ENCODE data around the gene MLLT1. TPM values are rescaled to one million over a fixed set of nuclear protein-coding genes. Genes with fewer than 3 reads are reported as not detected.

MLLT1 gene
- total and polyA plus RNA-seq, 2 of the 8 experiments (the other 6 are each of a cell fraction or from before 2014, with no cell fraction given) = 18.8 to 45.1 TPM

DNA sequence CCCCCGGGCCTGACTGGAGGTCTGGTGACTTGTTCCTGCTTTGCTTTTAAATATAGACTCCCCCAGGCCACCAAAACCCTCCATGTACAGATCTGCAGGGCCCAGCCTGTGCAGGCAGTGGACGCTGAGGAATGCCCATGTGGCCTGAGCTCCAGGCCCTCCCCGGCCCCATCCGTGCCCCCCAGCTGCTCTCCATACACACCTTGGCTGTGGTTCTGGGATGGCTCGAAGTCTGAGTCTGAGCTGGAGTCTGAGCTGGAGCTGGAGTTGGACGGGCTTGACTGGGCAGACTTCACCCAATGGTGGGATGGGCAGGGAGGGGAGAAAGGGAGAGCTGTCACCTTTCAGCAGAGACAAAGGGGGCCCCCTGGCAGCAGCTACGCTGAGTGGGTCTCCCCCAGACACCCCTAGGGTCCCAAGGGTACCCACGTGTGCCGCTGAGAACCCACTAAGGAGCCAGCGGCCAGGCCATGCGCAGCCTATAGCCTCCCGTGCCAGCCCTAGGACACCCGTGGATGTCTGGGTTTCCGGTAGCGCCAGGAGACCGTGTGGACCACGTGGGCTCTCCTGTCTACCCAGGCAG lies 61.9 kb downstream of the MLLT1 start:
- Histone ChIP-seq H2BK15ac (ENCODE audit: low read length) (no peak overlapping the region), H2AFZ (ENCODE audit: low read length) (no peak overlapping the region), H3K23me2 (ENCODE audit: low read depth, low read length) (no peaks in the 10 kb centered on the region), H3K4me1 (replicated peaks in 1 of 4; ENCODE audit: control insufficient read depth in 3 of 4, insufficient read depth in 4 of 4, low read length in 3 of 4) (peaks cover 0 to 17% (median 6%) of the 10 kb centered on the region in 4 experiments; a peak in 5 of 7 replicates), H2BK120ac (replicated peaks; ENCODE audit: low read depth, low read length) (no peak overlapping the region), H3K9ac (replicated peaks in 1 of 4; ENCODE audit: extremely low read depth in 1 of 4, low read depth in 3 of 4, low read length in 3 of 4) (no peak overlapping the region), H3K27ac (ENCODE audit: low read depth, low read length) (peak overlapping the region; percentile 78), H3K27me3 (replicated peaks in 1 of 4; ENCODE audit: control insufficient read depth in 3 of 4, extremely low read depth in 1 of 4, insufficient read depth in 3 of 4, low read length in 3 of 4) (no peaks in the 10 kb centered on the region; a peak in 1 of 7 replicates), H4K5ac (ENCODE audit: insufficient read length, low read depth, low read length) (no peak overlapping the region), H3K9me3 (ENCODE audit: insufficient read depth in 2 of 2, low read depth in 1 of 2, low read length in 1 of 2) (no peaks in the 10 kb centered on the region), H3K14ac (ENCODE audit: insufficient read length) (no peak overlapping the region), H3K4me2 (ENCODE audit: insufficient read depth in 1 of 2, low read depth in 2 of 2, low read length in 2 of 2) (0 out of 4 replicates have a peak overlapping the region, but pooled peaks of 1 of the 2 experiments have one; percentile 17), H2BK12ac (ENCODE audit: low read depth, low read length) (0 out of 2 replicates have a peak overlapping the region, but pooled peaks have one; percentile 7), H3K4ac (replicated peaks; ENCODE audit: insufficient read length, low read depth, low read length) (no peak overlapping the region), H4K91ac (replicated peaks; ENCODE audit: insufficient read length, low read length) (no peak overlapping the region), H2BK5ac (ENCODE audit: low read depth, low read length) (peak overlapping the region; percentile 30; the same call in 1 of the 2 replicates), H4K20me1 (replicated peaks in 1 of 2; ENCODE audit: control insufficient read depth in 1 of 2, insufficient read depth in 2 of 2, low read length in 2 of 2) (peaks cover 6 to 11% of the 10 kb centered on the region in 2 experiments), H3K18ac (ENCODE audit: extremely low read depth, low read length) (no peak overlapping the region; the same call in 1 of the 2 replicates), H3K23ac (ENCODE audit: insufficient read length) (no peak overlapping the region), H4K8ac (ENCODE audit: extremely low read depth, insufficient read depth, low read length) (no peak overlapping the region; the same call in 1 of the 2 replicates), H3K56ac (replicated peaks; ENCODE audit: insufficient read length, low read depth, low read length) (no peak overlapping the region), H3K36me3 (ENCODE audit: control insufficient read depth in 2 of 4, insufficient read depth in 4 of 4, low read length in 3 of 4) (peaks cover 6 to 12% (median 10%) of the 10 kb centered on the region in 4 experiments; a peak in 4 of 8 replicates), H2AK5ac (ENCODE audit: low read depth, low read length) (0 out of 2 replicates have a peak overlapping the region, but pooled peaks have one; percentile 53), H3K79me1 (ENCODE audit: low read depth, low read length) (no peaks in the 10 kb centered on the region; the same call in 1 of the 2 replicates), H2BK20ac (ENCODE audit: low read length) (no peak overlapping the region), H3K4me3 (ENCODE audit: extremely low read depth in 1 of 4, insufficient read depth in 2 of 4, low read depth in 3 of 4, low read length in 4 of 4) (no peak overlapping the region), H3K79me2 (ENCODE audit: control insufficient read depth in 1 of 2, insufficient read depth in 2 of 2, low read length in 2 of 2) (no peaks in the 10 kb centered on the region)
- DNase-seq (ENCODE audit: low read depth in 1 of 2, low spot score in 2 of 2) (no peak), FAIRE-seq (no peak)
- CTCF ChIA-PET (ENCODE audit: partially characterized antibody) = interaction anchor here (0.6 to 3.5 kb wide), 39 partner anchors 9 to 1457 kb away, joined by 3 to 40 read pairs (median 4); partner anchors contain the start of gene ALKBH7
- POLR2A ChIA-PET (ENCODE audit: partially characterized antibody) = interaction anchor here (0.5 to 1.7 kb wide), 9 partner anchors 12 to 143 kb away, joined by 3 to 4 read pairs (median 3); partner anchors contain the start of gene CLPP
- WGBS, 2 experiments (ENCODE audit: extremely low coverage in 1 of 2, insufficient coverage in 1 of 2, insufficient read length in 1 of 2, insufficient replicate concordance in 2 of 2, low coverage in 1 of 2, low lambda C conversion rate in 2 of 2, missing lambda C conversion rate in 1 of 2) = 86% methylated on average over 15 of the region's 17 CpGs; no CpG with 5 or more reads in 1 of the 2 experiments
- TF ChIP-seq SP2 (IDR thresholded peaks at IDR 0.05; ENCODE audit: low read length) (no peak), ZNF274 (IDR thresholded peaks at IDR 0.05; ENCODE audit: borderline replicate concordance, extremely low read depth, low read length) (no peak), CTBP2 (IDR thresholded peaks at IDR 0.05; ENCODE audit: borderline replicate concordance, insufficient read depth, insufficient read length, low read length) (no peak), YY1 (IDR thresholded peaks at IDR 0.05; ENCODE audit: low read depth, low read length) (no peak), SIX5 (IDR thresholded peaks at IDR 0.05; ENCODE audit: low read depth, low read length) (no peak), MAFK (IDR thresholded peaks at IDR 0.05; ENCODE audit: low read depth, low read length) (no peak), GTF2F1 (IDR thresholded peaks at IDR 0.05; ENCODE audit: borderline replicate concordance, low read depth, low read length) (no peak), TAF7 (optimal IDR thresholded peaks at IDR 0.05; ENCODE audit: borderline replicate concordance, low read depth, low read length) (no peak), TAF1 (IDR thresholded peaks at IDR 0.05; ENCODE audit: low read depth, low read length) (no peak)
- TF ChIP-seq, protein P1, sequence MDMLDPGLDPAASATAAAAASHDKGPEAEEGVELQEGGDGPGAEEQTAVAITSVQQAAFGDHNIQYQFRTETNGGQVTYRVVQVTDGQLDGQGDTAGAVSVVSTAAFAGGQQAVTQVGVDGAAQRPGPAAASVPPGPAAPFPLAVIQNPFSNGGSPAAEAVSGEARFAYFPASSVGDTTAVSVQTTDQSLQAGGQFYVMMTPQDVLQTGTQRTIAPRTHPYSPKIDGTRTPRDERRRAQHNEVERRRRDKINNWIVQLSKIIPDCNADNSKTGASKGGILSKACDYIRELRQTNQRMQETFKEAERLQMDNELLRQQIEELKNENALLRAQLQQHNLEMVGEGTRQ (IDR thresholded peaks at IDR 0.05; ENCODE audit: low read length) = no peak
